Measurements from ENCODE around the gene TSTD2.

DNA sequence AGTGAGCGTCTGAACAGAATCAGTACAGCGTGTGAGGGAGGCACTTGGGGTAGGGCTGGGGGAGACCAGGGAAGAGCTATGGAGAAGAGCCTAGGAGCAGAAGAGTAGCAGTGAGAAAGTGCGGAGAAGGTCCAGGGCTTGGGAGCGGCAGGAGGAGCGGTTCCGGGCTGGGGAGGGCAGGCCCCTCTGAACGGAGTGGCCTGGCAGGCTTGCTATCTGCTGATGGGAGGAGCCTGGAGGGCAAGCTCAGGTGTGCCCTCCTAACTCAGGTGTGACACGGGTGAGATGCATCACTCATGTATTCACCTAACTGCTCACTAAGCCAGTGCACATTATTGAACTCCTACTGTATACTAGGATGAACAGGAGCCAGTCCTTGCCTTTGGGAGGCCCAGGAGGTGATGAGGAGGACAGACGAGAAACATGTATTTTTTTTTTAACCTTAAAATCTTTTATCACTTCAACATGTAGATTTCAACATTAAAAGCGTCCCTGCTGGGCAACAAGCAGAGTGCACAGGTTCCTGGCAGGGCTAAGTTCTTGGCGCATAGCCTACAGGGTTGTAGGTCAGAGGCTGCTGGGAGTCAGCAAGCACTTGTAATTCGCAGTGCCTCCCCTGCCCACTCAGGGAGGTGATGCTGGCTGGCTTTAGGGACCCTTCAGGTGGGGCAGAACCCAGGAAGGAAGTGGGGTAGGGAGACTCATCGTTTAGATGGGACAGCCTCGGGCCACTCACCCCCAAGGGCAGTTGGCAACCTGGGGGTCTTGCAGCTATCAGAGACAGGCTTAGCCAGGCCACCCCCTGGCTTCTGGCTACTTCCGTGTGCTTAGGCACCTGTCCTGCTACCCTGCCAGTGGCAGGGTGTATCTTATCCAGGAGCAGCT, 76.2 kb downstream of the TSTD2 start:
- TF ChIP-seq, protein P1, sequence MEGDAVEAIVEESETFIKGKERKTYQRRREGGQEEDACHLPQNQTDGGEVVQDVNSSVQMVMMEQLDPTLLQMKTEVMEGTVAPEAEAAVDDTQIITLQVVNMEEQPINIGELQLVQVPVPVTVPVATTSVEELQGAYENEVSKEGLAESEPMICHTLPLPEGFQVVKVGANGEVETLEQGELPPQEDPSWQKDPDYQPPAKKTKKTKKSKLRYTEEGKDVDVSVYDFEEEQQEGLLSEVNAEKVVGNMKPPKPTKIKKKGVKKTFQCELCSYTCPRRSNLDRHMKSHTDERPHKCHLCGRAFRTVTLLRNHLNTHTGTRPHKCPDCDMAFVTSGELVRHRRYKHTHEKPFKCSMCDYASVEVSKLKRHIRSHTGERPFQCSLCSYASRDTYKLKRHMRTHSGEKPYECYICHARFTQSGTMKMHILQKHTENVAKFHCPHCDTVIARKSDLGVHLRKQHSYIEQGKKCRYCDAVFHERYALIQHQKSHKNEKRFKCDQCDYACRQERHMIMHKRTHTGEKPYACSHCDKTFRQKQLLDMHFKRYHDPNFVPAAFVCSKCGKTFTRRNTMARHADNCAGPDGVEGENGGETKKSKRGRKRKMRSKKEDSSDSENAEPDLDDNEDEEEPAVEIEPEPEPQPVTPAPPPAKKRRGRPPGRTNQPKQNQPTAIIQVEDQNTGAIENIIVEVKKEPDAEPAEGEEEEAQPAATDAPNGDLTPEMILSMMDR (IDR thresholded peaks at IDR 0.05), result no peak
- TF ChIP-seq POLR2AphosphoS5 (IDR thresholded peaks at IDR 0.05) (no peak), POLR2A (IDR thresholded peaks at IDR 0.05) (no peak)
